GM23338 (cell line): Measurements from ENCODE around the gene NFS1. TPM values are rescaled to one million over a fixed set of nuclear protein-coding genes. Genes with fewer than 3 reads are reported as not detected.
A peak's percentile ranks its signal among the peaks of the same experiment; 100 is the strongest.

ENCODE experiments used
- ATAC-seq: fragments of 200-7000 bp; cut with Tn5 transposase; 3 replicates; pipeline ENCODE4 v1.9.1; 2020
- DNase-seq: peaks from one replicate; pipeline ENCODE4 v3.0.0-alpha.2; 2015; ENCODE audit warnings: low spot score
- H2AFZ ChIP-seq: fragments of 200-600 bp; sonication (generic); 2 replicates; pipeline ENCODE4 v1.8.0; 2016; ENCODE audit warnings: antibody characterized with exemption, mild to moderate bottlenecking, moderate library complexity
- H3F3A ChIP-seq: fragments of 200-600 bp; sonication (generic); replicated peaks from 2 replicates; pipeline ENCODE4 v1.8.0; 2017; ENCODE audit warnings: antibody characterized with exemption, mixed run types, low read depth
- H3K27ac ChIP-seq: fragments of 200-600 bp; sonication (generic); 2 replicates; pipeline ENCODE4 v1.6.1; 2016; ENCODE audit warnings: low read depth
- H3K27me3 ChIP-seq: fragments of 200-600 bp; sonication (generic); 2 replicates; pipeline ENCODE4 v1.8.0; 2016; ENCODE audit warnings: mild to moderate bottlenecking, mixed run types, moderate library complexity; ENCODE audit not compliant: insufficient read depth
- H3K36me3 ChIP-seq: fragments of 200-600 bp; sonication (generic); 2 replicates; pipeline ENCODE4 v1.8.0; 2016; ENCODE audit warnings: mild to moderate bottlenecking; ENCODE audit not compliant: insufficient read depth
- H3K4me1 ChIP-seq: fragments of 200-600 bp; sonication (generic); 2 replicates; pipeline ENCODE4 v1.8.0; 2016; ENCODE audit warnings: mild to moderate bottlenecking, moderate library complexity; ENCODE audit not compliant: insufficient read depth
- H3K4me2 ChIP-seq: fragments of 200-600 bp; sonication (generic); 2 replicates; pipeline ENCODE4 v1.7.1; 2017; ENCODE audit warnings: mixed run types
- H3K4me3 ChIP-seq: fragments of 200-600 bp; sonication (generic); 2 replicates; pipeline ENCODE4 v1.6.1; 2016; ENCODE audit warnings: mixed run types
- H3K79me2 ChIP-seq: fragments of 200-600 bp; sonication (generic); replicated peaks from 2 replicates; pipeline ENCODE4 v1.8.0; 2017; ENCODE audit warnings: mild to moderate bottlenecking; ENCODE audit not compliant: insufficient read depth
- H3K9me2 ChIP-seq: fragments of 200-600 bp; sonication (generic); 2 replicates; pipeline ENCODE4 v1.8.0; 2017; ENCODE audit not compliant: insufficient read depth
- H4K20me1 ChIP-seq: fragments of 200-600 bp; sonication (generic); replicated peaks from 2 replicates; pipeline ENCODE4 v1.8.0; 2017; ENCODE audit warnings: mild to moderate bottlenecking; ENCODE audit not compliant: insufficient read depth
- H3K27ac Mint-ChIP-seq: 2 replicates; pipeline ENCODE4 v1.8.0; 2020; ENCODE audit warnings: inconsistent platforms, mild to moderate bottlenecking, moderate library complexity, mixed read lengths
- H3K27me3 Mint-ChIP-seq: 3 replicates; pipeline ENCODE4 v1.8.0; 2022; ENCODE audit warnings: low read depth, mild to moderate bottlenecking, moderate library complexity, mixed read lengths, inconsistent platforms; ENCODE audit not compliant: insufficient read depth, poor library complexity
- H3K36me3 Mint-ChIP-seq: 3 replicates; pipeline ENCODE4 v1.8.0; 2021; ENCODE audit warnings: low read depth, mild to moderate bottlenecking, inconsistent platforms, moderate library complexity, mixed read lengths
- H3K4me1 Mint-ChIP-seq: 3 replicates; pipeline ENCODE4 v1.8.0; 2020; ENCODE audit warnings: mild to moderate bottlenecking, inconsistent platforms, mixed read lengths
- H3K4me3 Mint-ChIP-seq: 3 replicates; pipeline ENCODE4 v1.8.0; 2021; ENCODE audit warnings: moderate library complexity, mild to moderate bottlenecking, inconsistent platforms, mixed read lengths
- H3K9me3 Mint-ChIP-seq: 3 replicates; pipeline ENCODE4 v1.8.0; 2020; ENCODE audit warnings: moderate library complexity, mild to moderate bottlenecking, inconsistent platforms, mixed read lengths
- CREB1 ChIP-seq: fragments of 250-450 bp; sonication (Bioruptor Pico); IDR thresholded peaks from 2 replicates; pipeline ENCODE4 v1.5.0; 2020; ENCODE audit warnings: low read depth, mild to moderate bottlenecking, moderate library complexity
- CTCF ChIP-seq, 2 experiments: fragments of 200-600 bp in 1 of 2; sonication (generic) in 1 of 2; conservative IDR thresholded peaks; 2 replicates each; pipeline versions ENCODE4 v1.5.1 to v1.6.1; 2016 to 2017; ENCODE audit warnings: antibody characterized with exemption in 2 of 2, low read depth in 2 of 2, mild to moderate bottlenecking in 2 of 2, moderate library complexity in 1 of 2
- ETS1 ChIP-seq: IDR thresholded peaks from 2 replicates; pipeline ENCODE4 v1.6.1; 2016; ENCODE audit warnings: antibody characterized with exemption
- EZH2 ChIP-seq: fragments of 200-600 bp; sonication (generic); IDR thresholded peaks from one replicate; pipeline ENCODE4 v1.8.0; 2017; ENCODE audit warnings: antibody characterized with exemption, mild to moderate bottlenecking, low read depth; ENCODE audit not compliant: unreplicated experiment
- EZH2phosphoT487 ChIP-seq: fragments of 200-600 bp; sonication (generic); IDR thresholded peaks from one replicate; pipeline ENCODE4 v1.8.1; 2018; ENCODE audit warnings: antibody characterized with exemption; ENCODE audit not compliant: unreplicated experiment
- JUNB ChIP-seq: IDR thresholded peaks from one replicate; pipeline ENCODE4 v1.6.1; 2016; ENCODE audit warnings: antibody characterized with exemption; ENCODE audit not compliant: unreplicated experiment
- NANOG ChIP-seq: IDR thresholded peaks from 2 replicates; pipeline ENCODE4 v1.6.1; 2016; ENCODE audit warnings: antibody characterized with exemption, borderline replicate concordance
- POLR2AphosphoS5 ChIP-seq: IDR thresholded peaks from 2 replicates; pipeline ENCODE4 v1.6.1; 2016; ENCODE audit warnings: antibody characterized with exemption, low read depth
- REST ChIP-seq: IDR thresholded peaks from one replicate; pipeline ENCODE4 v1.6.1; 2018; ENCODE audit warnings: antibody characterized with exemption; ENCODE audit not compliant: unreplicated experiment
- STAT1 ChIP-seq: IDR thresholded peaks from one replicate; pipeline ENCODE4 v1.6.1; 2016; ENCODE audit warnings: antibody characterized with exemption; ENCODE audit not compliant: unreplicated experiment
- ZNF114 ChIP-seq: fragments of 250-450 bp; sonication (Bioruptor Pico); IDR thresholded peaks from 2 replicates; pipeline ENCODE4 v1.5.0; 2020; ENCODE audit warnings: mild to moderate bottlenecking, moderate library complexity
- ZNF331 ChIP-seq: fragments of 250-450 bp; sonication (Bioruptor Pico); IDR thresholded peaks from 2 replicates; pipeline ENCODE4 v1.5.0; 2020; ENCODE audit warnings: low read depth, mild to moderate bottlenecking, moderate library complexity
- ZNF462 ChIP-seq: fragments of 250-450 bp; sonication (Bioruptor Pico); IDR thresholded peaks from 2 replicates; pipeline ENCODE4 v1.5.0; 2020; ENCODE audit warnings: mild to moderate bottlenecking, moderate library complexity
- polyA plus RNA-seq: library from polyadenylated mRNA; unstranded; fragments of >200 nt; fragmentation: Nextera tagmentation; extraction: Ambion mirVana; gene quantifications from 2 replicates; pipeline ENCODE4 v1.2.1, GENCODE V29; 2016
- total RNA-seq: library from RNA; depleted of rRNA; stranded (reverse); fragments of >200 nt; shearing (Covaris generic); gene quantifications from 2 replicates; pipeline ENCODE4 v1.2.3, GENCODE V29; 2014

Gene NFS1
- total and polyA plus RNA-seq, 2 experiments from 2014 or later: 22.8 to 35.7 TPM

GRCh38 chr20:35644806-35645205, 54.3 kb downstream of the NFS1 start:
- Mint-ChIP-seq H3K4me3 (no peak overlapping the region), H3K27me3 (no peaks in the 10 kb centered on the region), H3K9me3 (no peaks in the 10 kb centered on the region), H3K27ac (no peak overlapping the region), H3K4me1 (peaks cover 38% of the 10 kb centered on the region), H3K36me3 (peaks cover 2% of the 10 kb centered on the region; the same call in 1 of the 3 replicates)
- DNase-seq (no peak), ATAC-seq (no peak)
- Histone ChIP-seq H3K36me3 (no peaks in the 10 kb centered on the region), H2AFZ (no peak overlapping the region), H3K4me2 (no peak overlapping the region), H3F3A (0 out of 2 replicates have a peak, but pooled peaks cover 3% of the 10 kb centered on the region), H3K4me3 (no peak overlapping the region), H3K4me1 (peaks cover 19% of the 10 kb centered on the region; the same call in 1 of the 2 replicates), H4K20me1 (peaks cover 83% of the 10 kb centered on the region), H3K27ac (peak overlapping the region; percentile 72; the same call in 1 of the 2 replicates), H3K9me2 (no peaks in the 10 kb centered on the region), H3K27me3 (no peaks in the 10 kb centered on the region), H3K79me2 (peaks cover 99% of the 10 kb centered on the region)
- TF ChIP-seq ZNF462 (CRISPR knock-in tag) (no peak), CREB1 (CRISPR knock-in tag) (no peak), ZNF114 (CRISPR knock-in tag) (no peak), POLR2AphosphoS5 (no peak), JUNB (no peak), ZNF331 (no peak), CTCF (conservative IDR thresholded peaks at IDR 0.05; ENCODE audit: low read depth in 2 of 2) (no peak), EZH2phosphoT487 (no peak), REST (no peak), EZH2 (no peak), STAT1 (no peak), NANOG (no peak), ETS1 (no peak)
